ENCODE data around the gene ADGRL3.

- TF ChIP-seq CTCF (IDR thresholded peaks at IDR 0.05) (no peak), POLR2A (IDR thresholded peaks at IDR 0.05) (no peak)
These were observed 438.5 kb downstream of the ADGRL3 start for GRCh38 chr4:61638591-61638990.

Data from adrenal gland (tissue), 5 donors.